Testis (tissue), 2 donors: ENCODE results near the gene CYB5RL.
"Not testable (repeated sequence)": the region's sequence is repeated elsewhere in the genome, so short reads cannot be mapped to it uniquely, and the experiment has no call there.

Experiments used
- POLR2A ChIP-seq: fragments of 450-650 bp; IDR thresholded peaks from one replicate; pipeline ENCODE4 v1.6.1; 2017; ENCODE audit warnings: antibody characterized with exemption, mild to moderate bottlenecking, moderate library complexity
- TF ChIP-seq, protein P1 (sequence below), 3 experiments: fragments of 450-650 bp in 2 of 3; fragments of 200-600 bp in 1 of 3; sonication (generic) in 1 of 3; IDR thresholded peaks; one replicate each; pipeline ENCODE4 v1.5.1; 2016 to 2019; ENCODE audit warnings: antibody characterized with exemption in 3 of 3, mild to moderate bottlenecking in 2 of 3, moderate library complexity in 1 of 3

DNA sequence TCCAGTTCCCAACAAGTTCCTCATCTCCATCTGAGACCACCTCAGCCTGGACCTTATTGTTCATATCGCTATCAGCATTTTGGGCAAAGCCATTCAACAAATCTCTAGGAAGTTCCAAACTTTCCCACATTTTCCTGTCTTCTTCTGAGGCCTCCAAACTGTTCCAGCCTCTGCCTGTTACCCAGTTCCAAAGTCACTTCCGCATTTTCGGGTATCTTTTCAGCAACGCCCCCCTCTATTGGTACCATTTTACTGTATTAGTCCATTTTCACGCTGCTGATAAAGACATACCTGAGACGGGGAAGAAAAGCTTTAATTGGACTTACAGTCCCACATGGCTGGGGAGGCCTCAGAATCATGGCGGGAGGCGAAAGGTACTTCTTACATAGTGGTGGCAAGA, 33.5 kb downstream of the CYB5RL start:
- TF ChIP-seq, protein P1, sequence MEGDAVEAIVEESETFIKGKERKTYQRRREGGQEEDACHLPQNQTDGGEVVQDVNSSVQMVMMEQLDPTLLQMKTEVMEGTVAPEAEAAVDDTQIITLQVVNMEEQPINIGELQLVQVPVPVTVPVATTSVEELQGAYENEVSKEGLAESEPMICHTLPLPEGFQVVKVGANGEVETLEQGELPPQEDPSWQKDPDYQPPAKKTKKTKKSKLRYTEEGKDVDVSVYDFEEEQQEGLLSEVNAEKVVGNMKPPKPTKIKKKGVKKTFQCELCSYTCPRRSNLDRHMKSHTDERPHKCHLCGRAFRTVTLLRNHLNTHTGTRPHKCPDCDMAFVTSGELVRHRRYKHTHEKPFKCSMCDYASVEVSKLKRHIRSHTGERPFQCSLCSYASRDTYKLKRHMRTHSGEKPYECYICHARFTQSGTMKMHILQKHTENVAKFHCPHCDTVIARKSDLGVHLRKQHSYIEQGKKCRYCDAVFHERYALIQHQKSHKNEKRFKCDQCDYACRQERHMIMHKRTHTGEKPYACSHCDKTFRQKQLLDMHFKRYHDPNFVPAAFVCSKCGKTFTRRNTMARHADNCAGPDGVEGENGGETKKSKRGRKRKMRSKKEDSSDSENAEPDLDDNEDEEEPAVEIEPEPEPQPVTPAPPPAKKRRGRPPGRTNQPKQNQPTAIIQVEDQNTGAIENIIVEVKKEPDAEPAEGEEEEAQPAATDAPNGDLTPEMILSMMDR (IDR thresholded peaks at IDR 0.05), result not testable (repeated sequence)
- not testable (repeated sequence) for TF ChIP-seq POLR2A
